HepG2 (cell line): ENCODE data around the gene CLDN20. TPM values are rescaled to one million over a fixed set of nuclear protein-coding genes. Genes with fewer than 3 reads are reported as not detected.

Source experiments
- AGO2 ChIP-seq: fragments of 200-400 bp; formaldehyde crosslinking; optimal IDR thresholded peaks from 2 replicates; pipeline ENCODE3; 2017; ENCODE audit warnings: mild to moderate bottlenecking, low read depth, low read length, moderate library complexity
- ATF7 ChIP-seq, 2 experiments: fragments of 450-650 bp in 1 of 2; sonication (generic) in 1 of 2; formaldehyde crosslinking in 1 of 2; IDR thresholded peaks; 2 replicates each; pipeline versions ENCODE4 v1.4.0 to v1.6.1; 2016 to 2020; ENCODE audit warnings: antibody characterized with exemption in 1 of 2, mild to moderate bottlenecking in 1 of 2, missing genetic modification reagents in 1 of 2
- CEBPB ChIP-seq: IDR thresholded peaks from 2 replicates; pipeline ENCODE4 v1.6.1; 2011; ENCODE audit warnings: low read depth, low read length, improper control_type of control experiment, borderline replicate concordance
- CEBPG ChIP-seq: IDR thresholded peaks from 2 replicates; pipeline ENCODE4 v1.6.1; 2016
- EP300 ChIP-seq, 3 experiments: sonication (generic) in 1 of 3; formaldehyde crosslinking in 1 of 3; IDR thresholded peaks; 2 replicates each; pipeline versions ENCODE4 v1.5.1 to v1.6.1; 2011 to 2020; ENCODE audit warnings: low read depth in 2 of 3, low read length in 2 of 3, borderline replicate concordance in 1 of 3, improper control_type of control experiment in 1 of 3, mild to moderate bottlenecking in 1 of 3, missing genetic modification reagents in 1 of 3, moderate library complexity in 1 of 3
- FOXK2 ChIP-seq: fragments of 450-650 bp; IDR thresholded peaks from 2 replicates; pipeline ENCODE4 v1.6.1; 2016
- FOXP1 ChIP-seq, 2 experiments: fragments of 450-650 bp in 1 of 2; IDR thresholded peaks; 2 replicates each; pipeline ENCODE4 v1.6.1; 2017 to 2018; ENCODE audit warnings: antibody characterized with exemption in 1 of 2
- HMGA1 ChIP-seq: sonication (generic); formaldehyde crosslinking; conservative IDR thresholded peaks from 2 replicates; pipeline ENCODE4 v1.4.0; 2020; ENCODE audit warnings: missing genetic modification reagents
- MAF1 ChIP-seq: sonication (generic); formaldehyde crosslinking; IDR thresholded peaks from 2 replicates; pipeline ENCODE4 v1.5.0; 2020; ENCODE audit warnings: missing genetic modification reagents, borderline replicate concordance
- MAFK ChIP-seq, 2 experiments: IDR thresholded peaks in 1 of 2; conservative IDR thresholded peaks in 1 of 2; 2 replicates each; pipeline ENCODE4 v1.6.1; 2011; ENCODE audit warnings: improper control_type of control experiment in 2 of 2, low read length in 2 of 2
- MIXL1 ChIP-seq: IDR thresholded peaks from 2 replicates; pipeline ENCODE4 v1.6.1; 2016
- NCOA1 ChIP-seq: sonication (generic); formaldehyde crosslinking; IDR thresholded peaks from 2 replicates; pipeline ENCODE4 v1.9.0; 2021; ENCODE audit warnings: missing genetic modification reagents
- POLR2A ChIP-seq, 2 experiments: IDR thresholded peaks; 2 replicates each; pipeline ENCODE4 v1.6.1; 2011; ENCODE audit warnings: low read depth in 2 of 2, low read length in 2 of 2, mild to moderate bottlenecking in 1 of 2, moderate library complexity in 1 of 2; ENCODE audit not compliant: insufficient read depth in 1 of 2
- RBFOX2 ChIP-seq: fragments of 200-400 bp; formaldehyde crosslinking; IDR thresholded peaks from 2 replicates; pipeline ENCODE4 v1.6.1; 2017; ENCODE audit warnings: low read depth, mild to moderate bottlenecking, low read length
- RELA ChIP-seq: sonication (generic); formaldehyde crosslinking; IDR thresholded peaks from 2 replicates; pipeline ENCODE4 v1.4.0; 2020; ENCODE audit warnings: missing genetic modification reagents
- SAP130 ChIP-seq: IDR thresholded peaks from 2 replicates; pipeline ENCODE4 v1.6.1; 2016; ENCODE audit warnings: low read depth
- SMAD3 ChIP-seq: sonication (generic); formaldehyde crosslinking; IDR thresholded peaks from 2 replicates; pipeline ENCODE4 v1.4.0; 2020; ENCODE audit warnings: missing genetic modification reagents
- SOX13 ChIP-seq, 3 experiments: fragments of 450-650 bp in 1 of 3; sonication (generic) in 1 of 3; formaldehyde crosslinking in 1 of 3; IDR thresholded peaks in 2 of 3; conservative IDR thresholded peaks in 1 of 3; 2 replicates each; pipeline versions ENCODE4 v1.5.0 to v1.6.1; 2016 to 2020; ENCODE audit warnings: antibody characterized with exemption in 1 of 3, mild to moderate bottlenecking in 1 of 3, missing compliant biosample characterization in 1 of 3, missing genetic modification reagents in 1 of 3, moderate library complexity in 1 of 3
- SOX6 ChIP-seq, 2 experiments: fragments of 450-650 bp in 1 of 2; sonication (generic) in 1 of 2; formaldehyde crosslinking in 1 of 2; IDR thresholded peaks; 2 replicates each; pipeline versions ENCODE4 v1.4.0 to v1.6.1; 2017 to 2020; ENCODE audit warnings: antibody characterized with exemption in 1 of 2, mild to moderate bottlenecking in 1 of 2, missing genetic modification reagents in 1 of 2
- SP2 ChIP-seq: sonication (generic); formaldehyde crosslinking; IDR thresholded peaks from 2 replicates; pipeline ENCODE4 v1.5.1; 2020; ENCODE audit warnings: mild to moderate bottlenecking, missing genetic modification reagents
- SRSF1 ChIP-seq: fragments of 200-400 bp; formaldehyde crosslinking; optimal IDR thresholded peaks from 2 replicates; pipeline ENCODE3; 2017; ENCODE audit warnings: mild to moderate bottlenecking, low read depth, low read length, moderate library complexity
- SRY ChIP-seq: sonication (generic); formaldehyde crosslinking; IDR thresholded peaks from 2 replicates; pipeline ENCODE4 v1.8.0; 2022; ENCODE audit warnings: mild to moderate bottlenecking, missing genetic modification reagents
- ZC3H4 ChIP-seq: sonication (generic); formaldehyde crosslinking; IDR thresholded peaks from 2 replicates; pipeline ENCODE4 v1.4.0; 2020; ENCODE audit warnings: missing genetic modification reagents, borderline replicate concordance
- ZFP1 ChIP-seq: IDR thresholded peaks from 2 replicates; pipeline ENCODE4 v1.6.1; 2016
- ZFYVE20 ChIP-seq: sonication (generic); formaldehyde crosslinking; IDR thresholded peaks from 2 replicates; pipeline ENCODE4 v1.8.0; 2023; ENCODE audit warnings: low read depth, mild to moderate bottlenecking, moderate library complexity, missing genetic modification reagents, borderline replicate concordance
- ZNF264 ChIP-seq: sonication (generic); formaldehyde crosslinking; IDR thresholded peaks from 2 replicates; pipeline ENCODE4 v1.4.0; 2020; ENCODE audit warnings: missing genetic modification reagents
- ZNF296 ChIP-seq: sonication (generic); formaldehyde crosslinking; conservative IDR thresholded peaks from 2 replicates; pipeline ENCODE4 v1.5.0; 2020; ENCODE audit warnings: mild to moderate bottlenecking, missing genetic modification reagents
- ZNF33A ChIP-seq: sonication (generic); formaldehyde crosslinking; IDR thresholded peaks from 2 replicates; pipeline ENCODE4 v1.5.1; 2020; ENCODE audit warnings: missing genetic modification reagents, mild to moderate bottlenecking, moderate library complexity, borderline replicate concordance
- ZNF484 ChIP-seq: sonication (generic); formaldehyde crosslinking; IDR thresholded peaks from 2 replicates; pipeline ENCODE4 v1.5.1; 2020; ENCODE audit warnings: mild to moderate bottlenecking, low read depth, missing genetic modification reagents, borderline replicate concordance
- polyA plus RNA-seq, 8 experiments: library from polyadenylated mRNA; depleted of rRNA in 3 of 8; stranded (reverse) in 7 of 8; unstranded in 1 of 8; fragments of >200 nt; fragmentation: Illumina TruSeq in 4 of 8; extraction: Trizol in 4 of 8; gene quantifications; 2 replicates each; pipeline versions ENCODE4 v1.2.1 to v1.2.3, GENCODE V29; 2011 to 2016; ENCODE audit warnings: low read depth in 4 of 8, missing spikeins in 1 of 8, mixed read lengths in 1 of 8; ENCODE audit not compliant: insufficient read depth in 1 of 8
- total RNA-seq, 5 experiments: library from RNA; depleted of rRNA; stranded (reverse); fragments of >200 nt; fragmentation: Illumina TruSeq; extraction: Trizol; gene quantifications; 2 replicates each; pipeline ENCODE4 v1.2.3, GENCODE V29; 2016; ENCODE audit warnings: low read depth in 1 of 5
- TF ChIP-seq, protein P1 (sequence below): sonication (generic); formaldehyde crosslinking; IDR thresholded peaks from 2 replicates; pipeline ENCODE4 v1.5.1; 2020; ENCODE audit warnings: missing genetic modification reagents, mild to moderate bottlenecking, borderline replicate concordance
- TF ChIP-seq, protein P2 (sequence below): sonication (generic); formaldehyde crosslinking; IDR thresholded peaks from 2 replicates; pipeline ENCODE4 v1.4.0; 2020; ENCODE audit warnings: missing genetic modification reagents, borderline replicate concordance

CLDN20 gene
- total and polyA plus RNA-seq, 2 of the 13 experiments (the other 11 are each of a cell fraction or from before 2014, with no cell fraction given): not detected

DNA sequence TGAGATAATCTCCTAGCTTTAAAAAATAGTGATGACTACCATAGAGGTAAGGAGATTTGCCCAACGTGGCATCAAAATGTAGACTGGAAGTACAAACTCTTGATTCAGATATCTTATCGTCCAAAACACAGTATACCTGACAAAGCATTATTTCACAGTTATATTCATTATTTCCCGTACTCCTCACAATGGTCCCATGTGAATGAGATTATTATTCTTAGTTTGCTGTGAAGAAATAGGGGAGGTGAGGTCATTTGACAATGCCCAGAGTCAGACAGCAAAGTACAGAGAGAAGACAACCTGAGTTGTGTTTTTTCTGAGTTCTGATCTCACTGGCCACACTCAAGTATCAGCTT lies 51.7 kb downstream of the CLDN20 start (continued):
- TF ChIP-seq FOXP1 (IDR thresholded peaks at IDR 0.05) (no peak), FOXP1 (CRISPR knock-in tag; IDR thresholded peaks at IDR 0.05) (no peak), ZNF264 (CRISPR knock-in tag) (no peak), HMGA1 (CRISPR knock-in tag) (no peak), MIXL1 (CRISPR knock-in tag) (no peak), RELA (CRISPR knock-in tag) (no peak), FOXK2 (no peak), ZNF33A (CRISPR knock-in tag) (no peak), EP300 (IDR thresholded peaks at IDR 0.05; ENCODE audit: low read depth in 2 of 2, low read length in 2 of 2) (0 out of 4 replicates have a peak, but pooled peaks of 1 of the 2 experiments have one; percentile 7), EP300 (CRISPR knock-in tag; IDR thresholded peaks at IDR 0.05; ENCODE audit: borderline replicate concordance) (no peak), ATF7 (IDR thresholded peaks at IDR 0.05) (0 out of 2 replicates have a peak, but pooled peaks have one; percentile 11), ATF7 (CRISPR knock-in tag; IDR thresholded peaks at IDR 0.05) (no peak), ZFYVE20 (CRISPR knock-in tag) (no peak), SRSF1 (no peak), ZC3H4 (CRISPR knock-in tag) (peak; percentile 86; the same call in 1 of the 2 replicates), CEBPB (peak; percentile 32; the same call in 1 of the 2 replicates), SRY (CRISPR knock-in tag) (no peak), NCOA1 (CRISPR knock-in tag) (no peak), AGO2 (peak; percentile 56), ZNF484 (no peak), ZNF296 (no peak), ZFP1 (CRISPR knock-in tag) (no peak), CEBPG (peak; percentile 40), RBFOX2 (peak; percentile 64), SP2 (CRISPR knock-in tag) (no peak), SOX6 (IDR thresholded peaks at IDR 0.05) (no peak), SOX6 (CRISPR knock-in tag; IDR thresholded peaks at IDR 0.05) (0 out of 2 replicates have a peak, but pooled peaks have one; percentile 18), MAFK (conservative IDR thresholded peaks at IDR 0.05 in 1 of 2, IDR thresholded peaks at IDR 0.05 in 1 of 2; ENCODE audit: low read length in 2 of 2) (peak; percentile 65 to 79), SMAD3 (0 out of 2 replicates have a peak, but pooled peaks have one; percentile 10), POLR2A (IDR thresholded peaks at IDR 0.05; ENCODE audit: insufficient read depth in 1 of 2, low read depth in 2 of 2, low read length in 2 of 2) (0 out of 4 replicates have a peak, but pooled peaks of 1 of the 2 experiments have one; percentile 16), SAP130 (CRISPR knock-in tag) (peak; percentile 30; the same call in 1 of the 2 replicates), MAF1 (CRISPR knock-in tag) (no peak), SOX13 (IDR thresholded peaks at IDR 0.05) (no peak), SOX13 (CRISPR knock-in tag; conservative IDR thresholded peaks at IDR 0.05 in 1 of 2, IDR thresholded peaks at IDR 0.05 in 1 of 2) (peak in 1 of 2 experiments; percentile 63; a peak in 1 of 4 replicates)
- TF ChIP-seq, protein P1, sequence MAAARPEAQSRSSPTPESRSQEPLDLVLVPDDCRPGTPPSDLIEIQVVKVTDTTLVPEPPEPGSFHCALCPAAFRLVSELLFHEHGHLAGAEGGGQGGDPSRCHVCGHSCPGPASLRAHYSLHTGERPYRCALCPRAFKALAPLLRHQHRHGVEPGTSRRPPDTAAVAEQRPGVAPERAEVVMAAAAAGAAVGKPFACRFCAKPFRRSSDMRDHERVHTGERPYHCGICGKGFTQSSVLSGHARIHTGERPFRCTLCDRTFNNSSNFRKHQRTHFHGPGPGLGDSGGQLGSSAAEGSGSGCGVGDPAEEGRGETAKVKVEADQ (CRISPR knock-in tag): no peak
- TF ChIP-seq, protein P2, sequence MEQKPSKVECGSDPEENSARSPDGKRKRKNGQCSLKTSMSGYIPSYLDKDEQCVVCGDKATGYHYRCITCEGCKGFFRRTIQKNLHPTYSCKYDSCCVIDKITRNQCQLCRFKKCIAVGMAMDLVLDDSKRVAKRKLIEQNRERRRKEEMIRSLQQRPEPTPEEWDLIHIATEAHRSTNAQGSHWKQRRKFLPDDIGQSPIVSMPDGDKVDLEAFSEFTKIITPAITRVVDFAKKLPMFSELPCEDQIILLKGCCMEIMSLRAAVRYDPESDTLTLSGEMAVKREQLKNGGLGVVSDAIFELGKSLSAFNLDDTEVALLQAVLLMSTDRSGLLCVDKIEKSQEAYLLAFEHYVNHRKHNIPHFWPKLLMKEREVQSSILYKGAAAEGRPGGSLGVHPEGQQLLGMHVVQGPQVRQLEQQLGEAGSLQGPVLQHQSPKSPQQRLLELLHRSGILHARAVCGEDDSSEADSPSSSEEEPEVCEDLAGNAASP (CRISPR knock-in tag): peak; percentile 24; the same call in 1 of the 2 replicates
